NCI-H345 (cell line): ENCODE measurements around the gene DNER.
"Not testable (repeated sequence)": the region's sequence is repeated elsewhere in the genome, so short reads cannot be mapped to it uniquely, and the experiment has no call there.

Experiments
- DNase-seq: peaks from one replicate; lab custom pipeline; 2025; lab: John Stamatoyannopoulos, UW

Gene DNER

DNA sequence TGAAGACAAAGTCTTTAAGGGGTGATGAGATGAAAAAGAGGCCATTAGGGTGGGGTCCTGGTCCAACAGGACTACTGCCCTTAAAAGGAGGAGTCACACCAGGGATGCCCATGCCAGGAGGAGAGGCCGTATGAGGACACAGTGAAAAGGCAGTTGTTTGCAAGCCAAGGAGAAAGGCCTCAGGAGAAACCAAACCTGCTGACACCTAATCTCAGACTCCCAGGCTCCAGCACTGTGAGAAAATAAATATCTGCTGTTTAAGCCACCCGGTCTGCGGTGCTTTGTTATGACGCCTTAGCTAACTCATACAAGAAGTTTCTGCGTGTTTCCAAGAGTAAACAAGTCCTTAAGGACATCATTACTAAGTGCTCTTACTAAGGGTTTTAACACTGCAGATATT is 93.6 kb downstream of the DNER start:
- no peak for DNase-seq

- DNase-seq, result no peak
Observed at GRCh38 chr2:229620289-229620688, 94.1 kb downstream of the DNER start.

GRCh38 chr2:229616433-229616832 is 97.9 kb downstream of the DNER start:
- no peak for DNase-seq

GRCh38 chr2:229614021-229614420 is 100.3 kb downstream of the DNER start:
- not testable (repeated sequence) for DNase-seq

DNA sequence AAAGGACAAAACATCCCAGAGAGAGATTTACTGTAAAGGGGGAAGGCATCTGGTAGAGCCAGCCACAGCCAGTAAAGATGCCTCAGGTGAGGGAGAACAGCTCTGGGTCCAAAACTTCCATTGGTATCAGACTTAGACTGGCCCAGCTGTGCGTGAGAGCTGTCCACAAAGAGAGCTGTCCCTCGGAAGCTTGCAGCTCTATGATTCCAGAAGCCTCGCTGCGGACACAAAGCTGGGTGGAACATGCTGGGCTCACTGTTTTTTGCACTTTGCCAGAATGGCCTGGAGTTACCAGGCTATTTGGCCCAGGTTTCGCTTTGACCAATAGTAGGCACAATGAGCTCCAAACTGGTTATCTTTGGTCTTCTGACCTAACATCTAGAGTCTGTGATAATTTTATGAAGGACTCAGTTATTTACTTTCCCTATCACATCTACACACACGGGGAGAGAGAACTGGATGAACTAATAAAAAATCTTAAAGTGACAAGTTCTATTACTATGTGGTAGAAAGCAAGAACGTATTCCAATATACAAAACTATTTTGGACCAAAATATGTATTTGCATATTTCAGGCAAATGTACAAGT is 101.9 kb downstream of the DNER start:
- DNase-seq, result no peak

DNA sequence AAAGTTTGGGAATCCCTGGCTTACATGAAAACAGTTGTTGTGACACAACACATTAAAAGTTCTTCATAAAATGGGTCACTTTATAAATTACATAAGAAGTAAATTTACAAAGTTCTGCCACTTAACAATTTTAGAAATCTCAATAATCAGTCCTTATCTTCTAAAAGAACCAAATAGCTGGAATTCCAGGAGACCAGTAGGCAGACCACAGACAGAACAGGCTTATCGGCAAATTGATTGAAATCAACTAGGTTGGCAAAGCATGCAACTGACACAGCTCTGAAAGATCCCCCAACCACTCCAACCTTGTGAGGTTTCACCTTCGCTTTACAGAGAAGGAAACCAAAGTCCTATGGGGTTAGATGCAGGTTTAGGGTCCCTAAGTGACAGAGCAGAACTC is 103.0 kb downstream of the DNER start:
- DNase-seq, result no peak

DNA sequence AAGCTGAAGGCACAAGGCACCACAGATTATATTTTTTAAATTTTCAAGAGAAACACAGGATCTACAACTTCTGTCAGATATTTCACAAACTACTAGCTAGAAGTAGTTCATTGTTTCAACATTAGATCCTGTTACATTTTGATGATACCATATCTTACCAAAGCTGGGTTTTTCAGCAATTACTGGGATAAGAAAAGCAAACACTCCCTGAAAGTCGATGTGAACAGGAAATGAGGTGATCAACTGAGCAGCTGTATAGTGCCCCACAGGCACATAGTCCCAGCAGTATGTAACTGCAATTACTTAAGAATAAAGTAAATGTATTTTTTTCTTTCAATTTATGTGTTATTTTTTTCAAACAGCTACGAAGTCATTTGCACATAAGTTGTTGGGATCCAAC is 103.5 kb downstream of the DNER start:
- no peak for DNase-seq

- DNase-seq, result no peak
Observed at GRCh38 chr2:229610333-229610732, 104.0 kb downstream of the DNER start.

DNA sequence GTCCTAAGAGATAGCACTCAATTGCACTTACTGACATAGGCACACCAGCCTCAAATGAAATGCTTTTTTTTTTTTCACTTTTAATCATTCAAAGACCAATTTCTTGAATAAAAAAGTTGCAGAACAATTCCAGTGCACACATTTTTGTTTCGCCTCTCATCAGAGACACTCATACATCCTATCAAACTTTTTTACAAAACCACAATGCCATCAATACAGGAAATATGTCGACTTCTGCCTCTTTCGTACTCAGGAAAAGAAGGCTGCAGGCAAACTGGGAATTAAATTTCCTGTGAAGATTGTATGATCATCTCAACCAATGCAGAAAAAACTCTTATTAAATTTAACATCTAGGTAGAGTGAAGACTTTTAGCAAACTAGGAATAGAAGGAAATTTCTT is 112.4 kb downstream of the DNER start:
- no peak for DNase-seq

DNA sequence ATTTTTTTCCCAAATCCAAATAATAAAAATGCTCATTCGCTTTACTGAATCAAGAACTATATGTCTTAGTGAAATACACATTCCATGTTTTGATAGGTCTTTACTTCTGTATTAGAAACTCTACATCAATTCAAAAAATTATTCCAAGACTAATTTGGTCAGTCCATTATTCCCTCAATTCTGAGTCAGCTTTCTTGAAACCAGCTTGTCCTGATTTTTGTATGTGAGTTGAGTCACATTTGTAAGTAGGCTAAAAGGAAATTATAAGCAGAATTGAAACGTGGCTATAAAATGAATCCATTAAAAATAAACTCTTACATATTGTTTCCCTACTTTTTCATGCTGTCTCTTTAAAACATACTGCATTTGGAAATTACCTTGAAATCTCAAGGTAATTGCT is 113.0 kb downstream of the DNER start:
- no peak for DNase-seq

DNA sequence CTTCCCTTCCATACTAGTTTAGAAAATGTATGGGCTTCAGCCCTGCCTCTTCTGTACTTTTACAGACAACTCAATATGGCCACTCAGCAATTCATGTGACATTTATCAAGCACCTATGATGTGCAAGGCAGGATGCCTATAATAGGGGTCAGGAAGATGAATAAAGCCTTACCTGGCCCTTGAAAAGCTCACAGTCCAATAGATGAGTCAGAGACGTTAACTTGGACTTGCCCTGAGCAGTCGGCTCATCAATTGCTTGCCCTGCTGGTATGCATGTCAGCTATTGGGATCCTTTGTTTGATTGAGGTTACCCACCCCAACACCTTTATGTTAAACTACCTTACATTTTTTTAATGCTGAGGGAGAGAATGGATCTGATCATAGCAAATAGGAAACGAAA is 116.1 kb downstream of the DNER start:
- no peak for DNase-seq

DNA sequence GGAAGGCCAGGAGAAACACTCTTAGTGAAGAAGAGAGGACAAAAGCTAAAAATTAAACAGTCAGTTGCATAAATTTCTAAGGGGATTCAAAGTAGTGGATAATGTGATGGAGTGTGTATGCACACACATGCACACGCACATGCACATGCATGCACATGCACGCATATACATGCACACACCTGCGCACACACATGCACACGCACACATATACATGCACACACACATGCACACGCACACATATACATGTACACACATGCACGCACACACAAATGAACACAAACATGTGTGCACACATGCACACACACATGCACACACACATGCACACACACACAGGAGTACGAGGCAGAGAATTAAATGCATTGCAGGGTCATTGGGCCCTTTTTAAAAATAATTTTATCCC is 117.6 kb downstream of the DNER start:
- DNase-seq, result no peak

DNA sequence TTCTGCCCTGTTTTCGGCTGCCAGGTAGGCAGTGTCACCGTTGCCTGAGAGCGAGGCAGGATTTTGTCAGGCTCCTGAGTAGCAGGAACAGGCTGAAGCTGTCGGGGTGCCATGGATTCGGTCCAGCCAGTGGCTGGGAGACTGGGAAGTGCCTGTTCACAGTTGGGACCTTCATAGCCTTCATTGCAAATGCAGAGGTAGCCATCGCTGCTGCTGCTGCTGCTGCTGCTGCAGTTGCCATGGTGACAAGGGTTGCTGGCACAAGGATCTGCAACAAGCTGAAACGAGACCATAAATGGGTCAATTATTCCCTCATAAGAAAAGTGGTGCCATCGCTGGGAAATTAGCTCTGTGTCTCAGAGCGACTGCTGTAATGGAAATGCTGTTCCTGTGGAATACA is 122.7 kb downstream of the DNER start:
- no peak for DNase-seq

DNA sequence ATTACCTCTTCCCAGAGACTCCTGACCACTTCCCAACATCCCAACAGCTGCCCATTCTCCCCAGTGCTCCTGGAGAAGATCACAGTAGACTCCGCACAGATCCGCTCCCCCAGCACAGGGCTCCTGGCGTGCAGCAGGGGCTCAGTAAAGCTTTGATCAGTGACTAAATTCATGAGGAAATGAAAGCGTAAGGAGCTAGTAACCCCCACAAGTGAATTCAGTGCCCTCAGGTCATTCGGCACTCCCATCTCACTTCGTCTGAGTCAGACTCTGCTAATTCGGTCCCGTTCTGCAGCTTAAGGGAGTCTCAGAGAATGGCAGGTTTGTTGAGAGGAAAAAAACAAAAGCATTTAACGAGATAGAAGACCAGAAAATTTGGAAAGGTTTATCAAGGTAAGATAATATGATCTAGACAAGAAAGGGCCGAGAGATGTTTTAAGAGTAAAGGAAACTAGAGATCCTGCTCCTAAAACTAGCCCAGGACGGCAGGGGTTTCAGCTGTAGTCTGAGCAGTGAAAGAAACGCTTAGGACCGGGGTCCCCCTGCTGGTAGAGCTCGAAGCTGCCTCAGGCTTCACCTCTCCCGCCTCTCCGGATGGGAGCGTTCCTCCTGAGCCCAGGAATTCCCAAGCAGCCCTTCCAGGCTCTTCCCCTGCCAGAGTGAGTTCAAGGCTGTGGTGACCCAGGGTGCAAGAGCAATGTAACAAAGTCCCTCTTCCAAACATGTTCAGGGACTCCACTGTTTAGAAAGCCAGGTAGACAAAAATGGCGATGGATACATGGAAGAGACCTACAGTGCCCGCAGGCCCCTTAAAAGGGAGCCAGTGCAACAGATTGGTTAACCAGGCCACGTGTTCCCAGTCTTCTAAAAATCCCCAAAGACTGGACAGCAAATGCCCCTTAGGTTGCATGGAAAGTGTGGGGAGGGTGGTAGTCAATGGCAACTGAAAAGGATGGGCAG is 127.3 kb downstream of the DNER start:
- peak; percentile 40 for DNase-seq

DNA sequence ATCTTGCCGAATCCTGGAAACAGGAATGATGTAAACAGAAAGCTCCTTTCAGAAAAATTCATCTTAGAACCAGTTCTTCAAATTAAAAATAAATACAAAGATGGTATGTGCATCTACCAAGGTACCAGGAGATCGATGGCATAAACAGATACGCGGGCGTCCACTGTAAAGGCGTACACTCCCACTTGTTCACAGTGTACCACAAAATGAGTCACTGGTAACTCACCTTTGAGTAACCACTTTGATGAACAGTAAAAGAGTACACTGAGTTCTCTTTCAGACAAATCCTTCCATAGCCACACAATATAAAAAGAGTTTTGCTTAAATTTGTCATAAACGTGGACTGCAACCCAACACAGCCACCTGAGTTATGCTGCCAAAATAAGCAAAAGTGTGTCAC is 128.3 kb downstream of the DNER start:
- DNase-seq, result no peak

GRCh38 chr2:229582151-229582550 is 132.2 kb downstream of the DNER start:
- DNase-seq, result no peak

- DNase-seq, result no peak
Observed at GRCh38 chr2:229578052-229578846, 136.1 kb downstream of the DNER start.

DNA sequence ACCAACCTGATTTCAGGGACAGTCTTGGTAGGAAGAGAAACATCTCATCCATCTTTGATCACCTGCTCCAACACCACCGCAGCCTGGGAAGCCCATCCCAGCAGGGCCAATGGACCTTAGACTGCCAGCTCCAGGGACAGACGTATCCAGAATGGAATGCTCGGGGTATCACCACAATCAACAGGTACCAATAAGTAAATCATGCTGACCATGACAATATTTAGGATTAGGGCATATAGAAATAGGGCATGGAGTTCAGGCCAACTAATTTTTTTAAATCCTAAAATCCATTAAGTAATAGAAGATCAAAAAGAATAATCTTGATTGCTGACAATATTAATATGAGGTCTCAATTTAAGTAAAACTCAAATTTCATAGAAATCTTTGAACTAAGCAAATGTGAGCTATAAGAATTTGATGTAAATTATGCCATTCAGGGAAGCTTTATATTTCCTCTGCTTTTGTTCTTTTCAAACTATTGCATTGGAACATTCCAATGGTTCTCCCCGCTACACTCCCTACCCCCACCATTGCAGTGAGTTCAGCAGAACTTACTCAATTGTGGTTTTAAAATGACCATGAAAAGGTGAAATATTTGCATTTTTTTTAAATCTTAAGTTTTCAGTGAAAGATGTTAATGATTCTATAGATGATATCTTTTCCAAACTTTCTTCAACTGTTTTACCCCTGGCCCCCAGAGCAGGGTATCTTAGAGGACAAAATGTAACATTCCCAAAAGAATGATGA is 138.6 kb downstream of the DNER start:
- no peak for DNase-seq

DNA sequence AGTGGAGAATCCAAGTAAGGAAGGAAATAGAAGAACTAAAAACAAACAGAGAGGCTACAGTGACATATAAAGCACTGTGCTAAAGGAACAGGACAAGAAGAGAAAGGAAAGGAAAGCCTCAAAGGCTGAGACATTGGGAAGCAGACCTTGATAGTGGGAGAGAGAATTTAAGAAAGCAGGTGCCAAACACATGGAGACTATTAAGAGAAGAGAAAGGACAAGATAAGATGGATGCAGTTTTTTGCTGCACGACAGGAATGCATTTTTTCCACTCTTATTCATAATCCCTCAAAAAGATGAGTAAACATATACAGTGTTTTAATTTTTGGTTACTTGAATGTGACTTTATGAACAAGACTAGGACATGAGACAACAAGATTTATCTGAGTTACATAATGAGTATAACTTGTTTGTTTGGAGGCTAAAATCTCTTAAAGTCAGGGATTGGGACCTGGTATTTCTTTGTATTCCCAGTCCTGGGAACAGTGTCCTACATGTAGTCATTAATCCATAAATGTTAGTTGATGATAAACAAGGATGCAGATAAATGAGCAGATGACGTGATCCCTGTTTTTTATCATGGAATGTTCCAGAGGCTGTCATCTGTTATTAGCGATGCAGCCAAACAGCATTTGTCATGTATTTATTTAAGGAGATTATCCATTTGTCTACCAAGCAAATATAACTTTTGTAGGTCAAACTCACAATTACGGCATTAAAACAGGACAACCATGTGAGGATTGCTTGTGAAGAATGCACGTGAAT is 141.7 kb downstream of the DNER start:
- DNase-seq, result no peak

- no peak for DNase-seq
Observed at GRCh38 chr2:229571243-229571642, 143.1 kb downstream of the DNER start.

DNA sequence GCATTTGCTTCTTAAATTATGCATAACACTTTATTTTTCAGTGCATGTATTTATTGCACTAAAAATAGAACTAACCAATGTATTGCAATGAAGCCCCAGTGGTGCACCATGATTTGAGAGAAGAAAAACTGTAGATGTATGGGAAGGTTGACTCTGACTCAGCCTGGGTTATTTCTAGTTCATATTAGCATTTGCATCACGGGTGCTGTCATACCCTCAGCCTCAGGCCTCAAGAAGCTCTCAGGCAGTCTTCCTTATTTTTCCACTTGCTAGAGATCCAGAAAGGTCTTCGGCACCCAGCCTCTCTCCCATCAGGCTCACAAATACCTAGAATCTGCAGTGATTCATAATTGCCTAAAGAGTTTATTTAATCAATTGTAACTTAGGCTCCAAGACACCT is 148.0 kb downstream of the DNER start:
- no peak for DNase-seq
